ENCODE results near the gene NCKAP5L. TPM values are rescaled to one million over a fixed set of nuclear protein-coding genes. Genes with fewer than 3 reads are reported as not detected.

NCKAP5L gene
- 22.2 and 29.2 TPM in 2 replicates for total RNA-seq

DNA sequence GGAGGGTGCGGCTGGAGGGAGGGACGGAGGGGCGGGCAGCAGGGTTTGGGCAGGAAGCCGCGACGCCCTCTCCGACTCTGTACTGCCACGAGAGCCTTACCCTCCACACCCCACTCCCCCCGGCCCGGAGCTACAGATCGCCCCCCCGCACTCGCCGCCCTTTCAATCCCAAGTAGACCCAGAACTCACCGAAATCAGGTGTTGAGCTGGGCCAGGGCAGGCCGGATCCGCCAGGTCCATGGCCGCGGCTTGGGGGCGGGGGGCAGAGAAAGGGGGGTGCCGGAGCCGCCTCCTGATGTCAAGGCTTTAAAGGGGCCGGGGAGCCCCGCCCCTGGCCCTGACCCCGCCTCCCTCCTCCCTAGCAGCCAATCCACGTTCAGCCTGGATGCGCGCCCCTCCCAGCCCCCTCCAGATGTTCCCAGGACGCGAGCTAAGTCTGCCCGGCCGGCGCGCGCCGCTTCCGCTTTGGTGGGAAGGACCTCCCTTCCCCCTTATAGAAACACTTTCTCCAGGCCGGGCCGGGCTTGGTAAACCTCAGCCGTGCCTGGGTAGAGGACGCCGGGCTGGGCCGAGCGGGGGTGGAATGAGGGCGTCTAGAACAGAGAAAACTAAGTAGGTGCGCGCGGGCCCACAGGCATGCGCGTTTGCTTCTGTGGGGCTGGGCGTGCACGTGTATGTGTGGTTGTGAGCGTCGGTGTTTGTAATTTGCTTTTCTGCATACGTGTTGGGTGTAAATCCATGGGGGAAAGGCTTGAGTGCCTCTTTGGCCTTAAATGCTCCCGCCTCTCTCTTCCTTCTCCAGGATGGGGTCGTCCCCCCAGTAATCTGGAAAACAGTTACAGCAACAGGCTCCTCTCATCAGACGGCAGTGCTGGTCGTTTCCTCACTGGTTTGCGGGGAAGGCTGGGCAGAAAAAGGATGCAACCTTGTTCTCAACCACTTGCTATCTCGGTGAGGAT lies at the start of gene NCKAP5L:
NCKAP5L (minus strand) TSS at position 281 of the 959 bp plus-strand sequence. CDS start 24,369 bp downstream, outside the sequence.

GRCh38 chr12:49842519-49843352 lies 14.5 kb upstream of the NCKAP5L start, which contains the start of gene BCDIN3D:
Gene BCDIN3D, minus strand, starts transcription at chr12:49843106. Its CDS starts 19 bp downstream, at chr12:49843087.

Small RNA genes lying within 50 kb of the gene (small RNA-seq; reads per million reads assigned to genes)
- not detected for gene LSM6P2

Other genes with a start within 250 kb of the NCKAP5L start
- gene FAM186B, start 222.8 kb downstream of the NCKAP5L start, total RNA-seq, result 0.27 and 0.43 TPM in 2 replicates
- 5.5 and 6.3 TPM in 2 replicates for gene PRPF40B, start 204.9 kb downstream of the NCKAP5L start, total RNA-seq
- gene FMNL3, start 121.0 kb downstream of the NCKAP5L start, total RNA-seq, result 69.8 and 84.1 TPM in 2 replicates
- gene TMBIM6, start 86.9 kb downstream of the NCKAP5L start, total RNA-seq, result 402 and 473 TPM in 2 replicates
- 2.4 and 3.3 TPM in 2 replicates for gene BCDIN3D, start 14.7 kb upstream of the NCKAP5L start, total RNA-seq
- gene FAIM2, start 75.5 kb upstream of the NCKAP5L start, total RNA-seq, result not detected in 2 replicates
- gene AQP2, start 122.3 kb upstream of the NCKAP5L start, total RNA-seq, result not detected in 2 replicates
- not detected in 2 replicates for gene AQP5, start 133.5 kb upstream of the NCKAP5L start, total RNA-seq
- gene AQP6, start 144.5 kb upstream of the NCKAP5L start, total RNA-seq, result not detected in 2 replicates
- gene RACGAP1, start 197.1 kb upstream of the NCKAP5L start, total RNA-seq, result 69.0 and 103 TPM in 2 replicates
- gene ASIC1, start 229.2 kb upstream of the NCKAP5L start, total RNA-seq, result 0.27 and 1.1 TPM in 2 replicates

Measured in thoracic aorta endothelial cell (primary cell).